HepG2 (cell line): ENCODE measurements around the gene WHAMM. TPM values are rescaled to one million over a fixed set of nuclear protein-coding genes. Genes with fewer than 3 reads are reported as not detected.

Source experiments
- CENPBD1 ChIP-seq: sonication (generic); formaldehyde crosslinking; IDR thresholded peaks from 2 replicates; pipeline ENCODE4 v1.8.0; 2022; ENCODE audit warnings: missing genetic modification reagents, low read depth, mild to moderate bottlenecking, borderline replicate concordance
- ELK4 ChIP-seq: sonication (generic); formaldehyde crosslinking; IDR thresholded peaks from 2 replicates; pipeline ENCODE4 v1.9.0; 2021; ENCODE audit warnings: missing genetic modification reagents, borderline replicate concordance
- HMG20A ChIP-seq: IDR thresholded peaks from 2 replicates; pipeline ENCODE4 v1.6.1; 2016; ENCODE audit warnings: borderline replicate concordance
- NFE2L1 ChIP-seq: sonication (generic); formaldehyde crosslinking; IDR thresholded peaks from 2 replicates; pipeline ENCODE4 v1.4.0; 2020; ENCODE audit warnings: missing genetic modification reagents, mild to moderate bottlenecking, borderline replicate concordance
- NPAS2 ChIP-seq: sonication (generic); formaldehyde crosslinking; IDR thresholded peaks from 2 replicates; pipeline ENCODE4 v1.8.0; 2022; ENCODE audit warnings: mild to moderate bottlenecking, missing genetic modification reagents, borderline replicate concordance
- PAXIP1 ChIP-seq: sonication (generic); formaldehyde crosslinking; conservative IDR thresholded peaks from 2 replicates; pipeline ENCODE4 v1.4.0; 2020; ENCODE audit warnings: mild to moderate bottlenecking, missing genetic modification reagents, moderate library complexity
- RERE ChIP-seq: IDR thresholded peaks from 2 replicates; pipeline ENCODE4 v1.6.1; 2016; ENCODE audit warnings: low read depth, missing genetic modification reagents, missing compliant biosample characterization
- ZFP36L1 ChIP-seq: sonication (generic); formaldehyde crosslinking; IDR thresholded peaks from 2 replicates; pipeline ENCODE4 v1.8.0; 2022; ENCODE audit warnings: mild to moderate bottlenecking, missing genetic modification reagents, moderate library complexity
- ZNF101 ChIP-seq: sonication (generic); formaldehyde crosslinking; IDR thresholded peaks from 2 replicates; pipeline ENCODE4 v1.4.0; 2020; ENCODE audit warnings: mild to moderate bottlenecking, low read depth, missing genetic modification reagents, borderline replicate concordance
- ZNF260 ChIP-seq: sonication (generic); formaldehyde crosslinking; IDR thresholded peaks from 2 replicates; pipeline ENCODE4 v1.4.0; 2020; ENCODE audit warnings: missing genetic modification reagents, low read depth, mild to moderate bottlenecking, borderline replicate concordance
- ZNF441 ChIP-seq: sonication (generic); formaldehyde crosslinking; IDR thresholded peaks from 2 replicates; pipeline ENCODE4 v1.7.0; 2021; ENCODE audit warnings: missing genetic modification reagents, borderline replicate concordance
- ZSCAN20 ChIP-seq: sonication (generic); formaldehyde crosslinking; IDR thresholded peaks from 2 replicates; pipeline ENCODE4 v1.4.0; 2020; ENCODE audit warnings: missing genetic modification reagents, mild to moderate bottlenecking, borderline replicate concordance
- ZSCAN29 ChIP-seq: sonication (generic); formaldehyde crosslinking; conservative IDR thresholded peaks from 2 replicates; pipeline ENCODE4 v1.4.0; 2020; ENCODE audit warnings: mild to moderate bottlenecking, missing genetic modification reagents
- polyA plus RNA-seq, 8 experiments: library from polyadenylated mRNA; depleted of rRNA in 3 of 8; stranded (reverse) in 7 of 8; unstranded in 1 of 8; fragments of >200 nt; fragmentation: Illumina TruSeq in 4 of 8; extraction: Trizol in 4 of 8; gene quantifications; 2 replicates each; pipeline versions ENCODE4 v1.2.1 to v1.2.3, GENCODE V29; 2011 to 2016; ENCODE audit warnings: low read depth in 4 of 8, missing spikeins in 1 of 8, mixed read lengths in 1 of 8; ENCODE audit not compliant: insufficient read depth in 1 of 8
- total RNA-seq, 5 experiments: library from RNA; depleted of rRNA; stranded (reverse); fragments of >200 nt; fragmentation: Illumina TruSeq; extraction: Trizol; gene quantifications; 2 replicates each; pipeline ENCODE4 v1.2.3, GENCODE V29; 2016; ENCODE audit warnings: low read depth in 1 of 5

Gene WHAMM
- total and polyA plus RNA-seq, 2 of the 13 experiments (the other 11 are each of a cell fraction or from before 2014, with no cell fraction given), result 2.9 to 3.0 TPM

- TF ChIP-seq RERE (CRISPR knock-in tag) (no peak), ZNF101 (CRISPR knock-in tag) (no peak), CENPBD1 (CRISPR knock-in tag) (no peak), PAXIP1 (CRISPR knock-in tag) (peak; percentile 30; the same call in 1 of the 2 replicates), ZNF260 (no peak), ZNF441 (CRISPR knock-in tag) (no peak), NPAS2 (no peak), ZFP36L1 (CRISPR knock-in tag) (no peak; the same call in 1 of the 2 replicates), HMG20A (CRISPR knock-in tag) (no peak), ZSCAN29 (CRISPR knock-in tag) (no peak), ELK4 (CRISPR knock-in tag) (no peak), ZSCAN20 (peak; percentile 63; the same call in 1 of the 2 replicates), NFE2L1 (CRISPR knock-in tag) (no peak)
These were observed at the start of gene WHAMM (continued) for GRCh38 chr15:82809308-82810060.
